ENCODE results near the gene PCNP. TPM values are rescaled to one million over a fixed set of nuclear protein-coding genes. Genes with fewer than 3 reads are reported as not detected.

PCNP gene
- total RNA-seq, 2 donors from 2014 or later: 48.5 to 76.3 TPM

- H3K4me3 ChIP-seq: no peak overlapping the region
- no peak for TF ChIP-seq CTCF (IDR thresholded peaks at IDR 0.05)
- TF ChIP-seq POLR2A (IDR thresholded peaks at IDR 0.05): no peak
- ATAC-seq (no peak), DNase-seq (no peak)
- H3K9me3 ChIP-seq: no peaks in the 10 kb centered on the region
- intact Hi-C loops (cut with DNase I): no loop called here
- H3K27ac ChIP-seq: no peak overlapping the region
- H3K4me1 ChIP-seq: no peaks in the 10 kb centered on the region
- WGBS, 2 donors: 66 to 70% methylated on average over 9 of the region's 9 CpGs
- H3K36me3 ChIP-seq (replicated peaks in 1 of 2; ENCODE audit: insufficient read depth in 1 of 2, low read depth in 2 of 2): no peaks in the 10 kb centered on the region
- no peaks in the 10 kb centered on the region for H3K27me3 ChIP-seq
Measured at GRCh38 chr3:101635345-101635744, 61.4 kb downstream of the PCNP start.

- peak; percentile 53 for ATAC-seq
- intact Hi-C loops (cut with DNase I): no loop called here
- 36 to 41% methylated on average over 17 to 18 of the region's 18 CpGs for WGBS, 2 donors
- TF ChIP-seq CTCF (IDR thresholded peaks at IDR 0.05): peak; percentile 43 to 56 (median 52)
- no peak for TF ChIP-seq POLR2A (IDR thresholded peaks at IDR 0.05)
- Histone ChIP-seq H3K27ac (no peak overlapping the region), H3K9me3 (no peaks in the 10 kb centered on the region), H3K4me3 (no peak overlapping the region), H3K27me3 (no peaks in the 10 kb centered on the region), H3K4me1 (no peaks in the 10 kb centered on the region), H3K36me3 (replicated peaks in 1 of 2; ENCODE audit: insufficient read depth in 1 of 2, low read depth in 2 of 2) (no peaks in the 10 kb centered on the region)
- DNase-seq: peak; percentile 42 to 60 (median 50)
Measured at GRCh38 chr3:101635954-101636798, 62.2 kb downstream of the PCNP start.

GRCh38 chr3:101637451-101637850 is 63.5 kb downstream of the PCNP start:
- H3K27ac ChIP-seq: no peak overlapping the region
- ATAC-seq: no peak
- H3K4me3 ChIP-seq: no peak overlapping the region
- intact Hi-C loops (cut with DNase I): no loop called here
- no peaks in the 10 kb centered on the region for H3K36me3 ChIP-seq (replicated peaks in 1 of 2; ENCODE audit: insufficient read depth in 1 of 2, low read depth in 2 of 2)
- TF ChIP-seq CTCF (IDR thresholded peaks at IDR 0.05) (no peak), POLR2A (IDR thresholded peaks at IDR 0.05) (no peak)
- H3K4me1 ChIP-seq: no peaks in the 10 kb centered on the region
- 67 to 71% methylated on average over 8 to 10 of the region's 10 CpGs for WGBS, 2 donors
- DNase-seq: no peak
- no peaks in the 10 kb centered on the region for H3K27me3 ChIP-seq
- no peaks in the 10 kb centered on the region for H3K9me3 ChIP-seq

GRCh38 chr3:101638261-101638745 is 64.3 kb downstream of the PCNP start:
- WGBS, 2 donors: 64 to 71% methylated on average over 8 to 10 of the region's 10 CpGs
- ATAC-seq (no peak), DNase-seq (no peak)

More at GRCh38 chr3:101638261-101638745, 64.3 kb downstream of the PCNP start:
- TF ChIP-seq POLR2A (IDR thresholded peaks at IDR 0.05): no peak
- no peak for TF ChIP-seq CTCF (IDR thresholded peaks at IDR 0.05)
- intact Hi-C loops (cut with DNase I): no loop called here
- H3K4me3 ChIP-seq: no peak overlapping the region
- no peak overlapping the region for H3K27ac ChIP-seq
- H3K27me3 ChIP-seq: no peaks in the 10 kb centered on the region
- no peaks in the 10 kb centered on the region for H3K36me3 ChIP-seq (replicated peaks in 1 of 2; ENCODE audit: insufficient read depth in 1 of 2, low read depth in 2 of 2)
- H3K9me3 ChIP-seq: no peaks in the 10 kb centered on the region
- H3K4me1 ChIP-seq: no peaks in the 10 kb centered on the region
